ENCODE results near the gene CILP2. TPM values are rescaled to one million over a fixed set of nuclear protein-coding genes. Genes with fewer than 3 reads are reported as not detected.

Gene CILP2
- total and polyA plus RNA-seq, 2 experiments from 2014 or later, result 4.0 to 21.6 TPM

- TF ChIP-seq ZNF462 (CRISPR knock-in tag; IDR thresholded peaks at IDR 0.05), result no peak
These were observed 37.3 kb downstream of the CILP2 start (continued) for GRCh38 chr19:19575411-19575810.

- H3K4me3 Mint-ChIP-seq, result no peak overlapping the region
These were observed 40.2 kb downstream of the CILP2 start for GRCh38 chr19:19578252-19578651.

More at GRCh38 chr19:19578252-19578651, 40.2 kb downstream of the CILP2 start:
- no peak overlapping the region for H3K27ac Mint-ChIP-seq
- Histone ChIP-seq H4K20me1 (replicated peaks; ENCODE audit: insufficient read depth) (no peaks in the 10 kb centered on the region), H3K9me2 (ENCODE audit: insufficient read depth) (no peaks in the 10 kb centered on the region), H3K36me3 (ENCODE audit: insufficient read depth) (no peaks in the 10 kb centered on the region), H3K27me3 (ENCODE audit: insufficient read depth) (no peaks in the 10 kb centered on the region), H3K79me2 (replicated peaks; ENCODE audit: insufficient read depth) (no peaks in the 10 kb centered on the region), H3K27ac (ENCODE audit: low read depth) (no peak overlapping the region), H3K4me1 (ENCODE audit: insufficient read depth) (no peaks in the 10 kb centered on the region), H3K4me2 (no peak overlapping the region), H2AFZ (no peak overlapping the region), H3F3A (replicated peaks; ENCODE audit: low read depth) (no peaks in the 10 kb centered on the region), H3K4me3 (no peak overlapping the region)
- H3K4me1 Mint-ChIP-seq, result peaks cover 7% of the 10 kb centered on the region; the same call in 2 of the 3 replicates
- no peak for TF ChIP-seq ZNF462 (CRISPR knock-in tag; IDR thresholded peaks at IDR 0.05)
- TF ChIP-seq, protein P1, sequence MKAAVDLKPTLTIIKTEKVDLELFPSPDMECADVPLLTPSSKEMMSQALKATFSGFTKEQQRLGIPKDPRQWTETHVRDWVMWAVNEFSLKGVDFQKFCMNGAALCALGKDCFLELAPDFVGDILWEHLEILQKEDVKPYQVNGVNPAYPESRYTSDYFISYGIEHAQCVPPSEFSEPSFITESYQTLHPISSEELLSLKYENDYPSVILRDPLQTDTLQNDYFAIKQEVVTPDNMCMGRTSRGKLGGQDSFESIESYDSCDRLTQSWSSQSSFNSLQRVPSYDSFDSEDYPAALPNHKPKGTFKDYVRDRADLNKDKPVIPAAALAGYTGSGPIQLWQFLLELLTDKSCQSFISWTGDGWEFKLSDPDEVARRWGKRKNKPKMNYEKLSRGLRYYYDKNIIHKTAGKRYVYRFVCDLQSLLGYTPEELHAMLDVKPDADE (IDR thresholded peaks at IDR 0.05), result no peak
- no peak for ATAC-seq
- DNase-seq (ENCODE audit: low spot score), result no peak
- no peaks in the 10 kb centered on the region for H3K36me3 Mint-ChIP-seq (ENCODE audit: low read depth)
- H3K27me3 Mint-ChIP-seq (ENCODE audit: insufficient read depth, low read depth, poor library complexity), result peaks cover 3% of the 10 kb centered on the region
- no peaks in the 10 kb centered on the region for H3K9me3 Mint-ChIP-seq

Measured in GM23338 (cell line).